Neural cell (in vitro differentiated cells): ENCODE results near the gene CCL8.

Source experiments
- CTCF ChIP-seq: fragments of 450-650 bp; IDR thresholded peaks from 2 replicates; pipeline ENCODE4 v1.5.1; 2014; ENCODE audit warnings: antibody characterized with exemption, mild to moderate bottlenecking, moderate library complexity; ENCODE audit not compliant: poor library complexity, severe bottlenecking
- EP300 ChIP-seq: fragments of 450-650 bp; conservative IDR thresholded peaks from 2 replicates; pipeline ENCODE4 v1.6.1; 2014; ENCODE audit warnings: antibody characterized with exemption, mild to moderate bottlenecking, moderate library complexity; ENCODE audit not compliant: poor library complexity, severe bottlenecking
- EZH2 ChIP-seq: fragments of 200-600, 300-800 bp; shearing (Covaris generic), sonication (generic); IDR thresholded peaks from 2 replicates; pipeline ENCODE4 v1.6.1; 2014; ENCODE audit warnings: antibody characterized with exemption, low read length, borderline replicate concordance, mild to moderate bottlenecking; ENCODE audit not compliant: insufficient read depth, poor library complexity, severe bottlenecking
- MXI1 ChIP-seq: fragments of 450-650 bp; conservative IDR thresholded peaks from 2 replicates; pipeline ENCODE4 v1.6.1; 2014; ENCODE audit warnings: antibody characterized with exemption, mild to moderate bottlenecking; ENCODE audit not compliant: poor library complexity, severe bottlenecking
- POLR2AphosphoS5 ChIP-seq: IDR thresholded peaks from 2 replicates; pipeline ENCODE4 v1.6.1; 2012
- RAD21 ChIP-seq: fragments of 450-650 bp; conservative IDR thresholded peaks from 2 replicates; pipeline ENCODE4 v1.6.1; 2014; ENCODE audit warnings: antibody characterized with exemption, mild to moderate bottlenecking, moderate library complexity
- REST ChIP-seq: IDR thresholded peaks from 2 replicates; pipeline ENCODE4 v1.6.1; 2012; ENCODE audit warnings: borderline replicate concordance
- SMC3 ChIP-seq: fragments of 450-650 bp; conservative IDR thresholded peaks from 2 replicates; pipeline ENCODE4 v1.6.1; 2014; ENCODE audit warnings: antibody characterized with exemption, mild to moderate bottlenecking, moderate library complexity; ENCODE audit not compliant: poor library complexity
- TAF1 ChIP-seq: IDR thresholded peaks from 2 replicates; pipeline ENCODE4 v1.6.1; 2012; ENCODE audit warnings: low read depth

GRCh38 chr17:34312080-34312479 lies 7.2 kb upstream of the CCL8 start:
- TF ChIP-seq MXI1 (no peak), TAF1 (no peak), CTCF (no peak), POLR2AphosphoS5 (no peak), EZH2 (no peak), RAD21 (no peak), REST (no peak), SMC3 (no peak), EP300 (no peak)
